ENCODE data around the gene TSGA10IP.
A peak's percentile ranks its signal among the peaks of the same experiment; 100 is the strongest.
"Not testable (repeated sequence)": the region's sequence is repeated elsewhere in the genome, so short reads cannot be mapped to it uniquely, and the experiment has no call there.

The TSGA10IP gene

GRCh38 chr11:65947603-65948125 is 2.4 kb downstream of the TSGA10IP start:
- DNase-seq: no peak

- DNase-seq: not testable (repeated sequence)
Observed at GRCh38 chr11:65950711-65951110, 5.4 kb downstream of the TSGA10IP start.

GRCh38 chr11:65951641-65952040 is 6.4 kb downstream of the TSGA10IP start:
- DNase-seq: not testable (repeated sequence)

GRCh38 chr11:65952052-65952521 is 6.8 kb downstream of the TSGA10IP start:
- no peak for DNase-seq

DNA sequence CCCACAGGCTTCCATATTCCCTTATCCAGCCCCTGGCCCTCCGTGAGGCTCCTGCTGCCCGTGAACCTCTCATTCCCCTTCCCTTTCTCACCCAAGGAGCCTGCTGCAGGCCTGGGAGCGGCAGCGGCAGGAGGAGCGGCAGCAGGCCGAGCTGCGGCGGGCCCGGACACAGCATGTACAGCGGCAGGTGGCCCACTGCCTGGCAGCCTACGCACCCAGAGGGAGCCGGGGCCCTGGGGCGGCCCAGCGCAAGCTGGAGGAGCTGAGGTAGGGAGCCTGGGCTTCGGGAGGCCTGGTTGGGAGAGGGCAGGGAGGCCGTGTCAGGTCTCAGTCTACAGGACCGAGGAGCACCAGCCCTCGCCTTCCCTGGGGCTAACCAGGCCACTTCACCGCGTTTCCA is 8.2 kb downstream of the TSGA10IP start:
- no peak for DNase-seq

DNA sequence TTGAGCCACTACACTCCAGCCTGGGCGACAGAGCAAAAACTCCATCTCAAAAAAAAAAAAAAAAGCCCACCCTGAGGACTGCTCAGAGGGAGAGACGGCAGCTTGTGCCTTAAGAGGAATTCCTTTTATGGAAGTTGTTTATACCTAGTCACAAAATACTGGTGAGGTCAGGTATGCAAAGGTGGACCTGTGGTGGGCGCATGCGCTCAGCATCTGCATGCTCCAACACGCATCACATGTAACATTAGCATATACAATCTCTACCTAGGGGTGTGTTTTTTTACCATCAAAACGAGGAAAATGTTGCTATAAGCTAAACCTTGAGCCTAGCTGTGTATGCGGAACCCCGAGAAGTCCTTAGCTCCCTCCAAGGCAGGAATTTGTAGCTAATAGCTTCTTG is 9.5 kb downstream of the TSGA10IP start:
- no peak for DNase-seq

DNA sequence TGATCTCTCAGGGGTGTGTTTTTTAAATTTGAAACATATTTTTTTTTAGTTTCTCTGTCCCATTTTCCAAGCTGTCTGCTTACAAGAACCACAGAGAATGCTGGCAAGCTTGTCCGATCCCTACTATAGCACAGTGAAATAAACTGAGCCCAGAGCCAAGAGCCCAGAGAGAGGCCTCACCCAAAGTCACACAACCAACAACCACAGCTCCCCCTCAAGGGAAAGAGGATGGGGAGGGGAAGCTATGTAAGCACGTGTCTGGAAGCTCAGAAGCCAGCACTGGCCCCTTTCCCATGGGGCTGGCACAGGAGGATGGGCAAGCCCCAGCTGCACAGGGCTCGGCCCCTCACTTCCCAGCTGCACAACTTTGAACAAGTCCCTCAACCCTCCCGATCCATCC is 13.0 kb downstream of the TSGA10IP start:
- DNase-seq: no peak

DNA sequence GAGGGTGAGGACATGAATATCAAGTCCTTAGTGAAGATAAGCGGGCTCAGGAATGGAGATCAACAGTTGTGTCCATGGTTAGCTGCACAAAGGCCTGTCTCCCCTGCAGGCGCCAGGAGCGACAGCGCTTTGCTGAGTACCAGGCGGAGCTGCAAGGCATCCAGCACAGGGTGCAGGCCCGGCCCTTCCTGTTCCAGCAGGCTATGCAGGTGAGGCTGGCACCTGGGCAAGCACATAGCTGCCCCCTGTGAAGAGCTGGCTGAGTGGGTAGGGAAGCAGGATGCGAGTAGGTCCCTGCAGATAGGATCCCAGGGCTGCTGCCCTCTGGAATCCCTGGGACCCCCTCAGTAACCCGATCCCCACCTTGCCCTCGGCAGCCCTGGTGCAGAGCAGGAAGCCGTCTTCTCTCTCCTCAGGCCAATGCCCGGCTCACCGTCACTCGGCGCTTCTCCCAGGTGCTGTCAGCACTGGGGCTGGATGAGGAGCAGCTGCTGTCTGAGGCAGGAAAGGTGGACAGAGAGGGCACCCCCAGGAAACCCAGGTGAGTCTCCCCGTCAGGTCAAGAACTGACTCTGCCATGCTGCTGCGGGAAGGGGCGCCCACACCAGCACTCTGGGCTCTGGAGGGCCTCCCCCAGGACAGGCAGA is 13.6 kb downstream of the TSGA10IP start:
- no peak for DNase-seq

GRCh38 chr11:65960824-65961266 is 15.6 kb downstream of the TSGA10IP start:
- no peak for DNase-seq

DNA sequence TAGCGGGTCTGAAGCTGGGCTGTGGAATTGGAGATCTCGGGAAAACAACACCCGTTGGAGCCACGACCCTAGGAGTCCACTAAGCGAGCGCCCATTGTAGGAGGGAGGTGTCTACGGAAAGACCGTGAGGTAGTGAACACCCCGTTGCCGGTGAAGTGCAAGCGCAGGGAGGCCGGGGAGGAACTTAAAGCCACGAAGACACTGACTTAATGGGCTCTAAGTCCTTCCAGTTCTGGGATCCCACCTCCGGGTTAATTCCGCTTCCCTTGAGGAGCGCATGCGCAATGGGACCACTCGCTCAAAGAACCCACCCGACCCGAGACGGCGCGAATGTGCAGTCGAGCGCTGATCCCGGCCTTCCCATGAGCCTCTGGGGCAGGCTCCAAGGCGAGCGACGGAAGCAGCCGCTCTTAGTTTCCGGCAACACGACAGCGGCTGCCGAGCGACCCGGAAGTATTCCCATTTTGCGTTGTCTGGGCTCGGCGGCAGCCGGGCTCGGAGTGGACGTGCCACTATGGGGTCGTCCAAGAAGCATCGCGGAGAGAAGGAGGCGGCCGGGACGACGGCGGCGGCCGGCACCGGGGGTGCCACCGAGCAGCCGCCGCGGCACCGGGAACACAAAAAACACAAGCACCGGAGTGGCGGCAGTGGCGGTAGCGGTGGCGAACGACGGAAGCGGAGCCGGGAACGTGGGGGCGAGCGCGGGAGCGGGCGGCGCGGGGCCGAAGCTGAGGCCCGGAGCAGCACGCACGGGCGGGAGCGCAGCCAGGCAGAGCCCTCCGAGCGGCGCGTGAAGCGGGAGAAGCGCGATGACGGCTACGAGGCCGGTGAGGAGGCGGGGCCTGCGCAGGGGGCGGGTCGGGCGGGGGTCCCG is 16.2 kb downstream of the TSGA10IP start, which contains the start of gene SART1:
TSS of gene SART1 (plus strand) at position 468 of the 874 bp plus-strand sequence. CDS start at position 515, 47 bp downstream.
- peak; percentile 95 to 96 for DNase-seq

DNA sequence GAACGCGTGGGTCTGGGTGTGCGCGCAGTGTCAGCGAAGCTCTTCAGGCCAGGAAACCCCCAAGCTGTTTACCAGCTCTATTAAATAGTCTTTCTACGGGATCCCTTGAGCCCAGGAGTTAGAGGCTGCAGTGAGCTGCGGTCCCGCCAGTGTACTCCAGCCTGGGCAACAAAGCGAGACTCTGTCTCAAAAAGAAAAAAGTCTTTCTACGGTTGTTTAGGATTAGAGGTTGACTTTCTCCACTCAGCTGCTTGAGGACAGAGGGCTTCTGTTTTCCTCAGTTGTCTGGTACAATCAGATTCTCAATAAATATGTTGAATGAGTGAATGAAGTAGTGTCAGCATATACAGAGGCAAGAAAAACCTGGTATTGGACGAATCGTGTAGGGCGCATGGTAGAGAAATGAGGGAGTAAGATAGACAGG is 16.9 kb downstream of the TSGA10IP start:
- DNase-seq: no peak

GRCh38 chr11:65964906-65965305 is 19.6 kb downstream of the TSGA10IP start:
- no peak for DNase-seq

DNA sequence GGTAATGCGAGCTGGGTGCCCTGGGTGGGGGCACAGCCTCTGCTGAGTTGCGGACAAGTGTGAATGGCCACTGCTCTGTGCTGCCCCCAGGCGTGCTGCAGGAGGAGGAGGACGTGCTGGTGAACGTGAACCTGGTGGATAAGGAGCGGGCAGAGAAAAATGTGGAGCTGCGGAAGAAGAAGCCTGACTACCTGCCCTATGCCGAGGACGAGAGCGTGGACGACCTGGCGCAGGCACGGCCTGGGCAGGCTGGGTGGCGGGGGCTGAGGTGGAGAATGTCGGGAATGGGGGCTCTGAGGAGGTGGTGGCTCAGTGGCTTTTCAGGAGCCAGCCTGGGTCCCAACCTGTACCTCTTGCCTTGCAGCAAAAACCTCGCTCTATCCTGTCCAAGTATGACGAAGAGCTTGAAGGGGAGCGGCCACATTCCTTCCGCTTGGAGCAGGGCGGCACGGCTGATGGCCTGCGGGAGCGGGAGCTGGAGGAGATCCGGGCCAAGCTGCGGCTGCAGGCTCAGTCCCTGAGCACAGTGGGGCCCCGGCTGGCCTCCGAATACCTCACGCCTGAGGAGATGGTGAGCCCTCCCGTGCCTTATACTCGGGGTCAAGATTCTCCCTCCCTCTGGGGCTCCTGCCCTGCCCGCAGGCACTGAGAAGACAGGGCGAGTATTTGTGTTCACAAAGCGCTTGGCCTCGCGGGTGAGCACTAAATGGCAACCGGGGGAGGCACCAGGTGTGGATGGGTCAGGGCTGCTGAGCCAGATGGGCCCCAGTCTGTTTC is 20.9 kb downstream of the TSGA10IP start:
- no peak for DNase-seq

DNA sequence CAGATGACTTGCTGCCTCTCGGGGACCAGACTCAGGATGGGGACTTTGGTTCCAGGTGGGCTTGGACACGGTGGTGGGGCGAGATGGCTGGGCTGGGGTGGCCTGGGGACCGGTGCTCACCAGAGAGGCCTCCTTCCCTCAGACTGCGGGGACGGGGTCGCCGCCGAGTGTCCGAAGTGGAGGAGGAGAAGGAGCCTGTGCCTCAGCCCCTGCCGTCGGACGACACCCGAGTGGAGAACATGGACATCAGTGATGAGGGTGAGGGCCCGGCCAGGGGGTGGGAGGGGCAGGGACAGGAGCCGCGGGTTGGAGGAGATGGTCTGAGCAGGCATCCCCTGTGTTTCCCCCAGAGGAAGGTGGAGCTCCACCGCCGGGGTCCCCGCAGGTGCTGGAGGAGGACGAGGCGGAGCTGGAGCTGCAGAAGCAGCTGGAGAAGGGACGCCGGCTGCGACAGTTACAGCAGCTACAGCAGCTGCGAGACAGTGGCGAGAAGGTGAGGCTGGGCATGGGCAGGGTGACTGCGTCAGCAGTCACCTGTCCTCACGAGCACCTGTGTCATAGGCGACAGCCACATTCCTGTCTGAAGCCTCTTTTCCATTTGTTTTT is 22.2 kb downstream of the TSGA10IP start:
- no peak for DNase-seq

GRCh38 chr11:65968600-65969482 is 23.6 kb downstream of the TSGA10IP start:
- DNase-seq: no peak

DNA sequence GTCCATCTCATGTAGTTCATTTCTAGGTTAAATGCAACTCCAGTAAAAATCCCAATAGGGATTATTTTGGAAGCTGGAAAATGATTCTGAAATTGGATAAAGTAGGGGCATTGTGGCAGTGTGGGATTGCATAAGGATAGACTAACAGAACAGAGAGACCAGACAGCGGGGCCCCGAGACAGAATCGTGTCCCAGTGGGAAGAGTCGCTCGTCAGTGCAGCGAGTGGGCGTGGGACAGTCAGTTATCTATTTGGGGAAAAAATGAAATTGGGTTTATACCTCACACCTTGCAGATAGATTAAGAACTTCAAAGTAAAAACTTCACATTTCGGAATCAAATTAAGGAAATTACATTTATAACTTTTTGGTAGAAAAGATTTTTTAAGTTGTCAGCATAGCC is 26.8 kb downstream of the TSGA10IP start:
- no peak for DNase-seq

- DNase-seq: no peak
Observed at GRCh38 chr11:65973439-65974110, 28.3 kb downstream of the TSGA10IP start.

DNA sequence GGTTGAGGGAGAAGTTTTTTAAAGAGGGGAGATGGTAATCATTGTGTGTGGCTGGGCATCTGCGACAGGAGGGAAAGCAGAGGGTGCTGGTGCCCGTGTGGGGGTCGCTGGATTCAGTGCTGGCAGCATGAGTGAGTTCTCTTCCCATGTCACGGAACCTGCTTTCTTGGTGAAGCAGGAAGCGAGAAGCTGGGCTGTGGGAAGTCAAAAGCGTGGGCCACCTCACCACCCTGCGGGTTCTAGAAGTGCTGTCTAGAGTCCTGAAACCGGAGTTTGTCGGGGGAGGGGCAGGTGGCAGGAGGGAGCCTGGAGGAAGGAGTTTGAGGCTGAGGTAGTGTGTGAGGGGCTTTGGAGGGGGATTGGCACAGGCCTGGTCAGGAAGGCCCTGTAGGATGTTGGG is 30.5 kb downstream of the TSGA10IP start:
- no peak for DNase-seq

DNA sequence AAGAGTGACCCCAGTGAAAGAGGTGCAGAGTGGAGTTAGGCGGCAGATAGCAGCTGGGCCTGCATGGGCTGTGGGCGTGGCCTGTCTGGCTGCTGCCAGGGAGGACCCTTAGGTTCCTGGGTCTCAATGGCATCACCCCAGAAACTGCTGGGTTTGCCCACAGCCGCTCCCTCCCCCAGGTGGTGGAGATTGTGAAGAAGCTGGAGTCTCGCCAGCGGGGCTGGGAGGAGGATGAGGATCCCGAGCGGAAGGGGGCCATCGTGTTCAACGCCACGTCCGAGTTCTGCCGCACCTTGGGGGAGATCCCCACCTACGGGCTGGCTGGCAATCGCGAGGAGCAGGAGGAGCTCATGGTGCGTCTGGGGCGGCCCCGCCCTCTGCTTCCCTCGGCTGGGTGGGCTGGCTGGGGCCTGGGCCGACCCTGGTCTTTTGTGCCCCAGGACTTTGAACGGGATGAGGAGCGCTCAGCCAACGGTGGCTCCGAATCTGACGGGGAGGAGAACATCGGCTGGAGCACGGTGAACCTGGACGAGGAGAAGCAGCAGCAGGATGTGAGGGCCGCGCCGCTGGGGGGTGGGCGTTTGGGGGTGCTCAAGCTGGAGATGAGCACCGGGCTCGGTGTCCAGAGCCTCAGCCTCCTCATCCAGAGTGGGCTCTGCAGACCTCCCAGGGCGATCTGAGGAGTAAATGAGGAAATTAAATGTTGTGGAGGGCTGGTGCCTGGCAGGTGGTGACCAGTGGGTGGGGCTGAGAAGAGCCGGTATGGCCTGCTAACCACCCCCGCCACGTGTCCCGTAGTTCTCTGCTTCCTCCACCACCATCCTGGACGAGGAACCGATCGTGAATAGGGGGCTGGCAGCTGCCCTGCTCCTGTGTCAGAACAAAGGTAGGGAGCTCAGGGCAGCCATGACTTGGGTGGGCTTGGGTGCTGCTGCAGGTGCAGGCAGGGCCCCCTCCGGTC is 31.2 kb downstream of the TSGA10IP start:
- DNase-seq: no peak

Data from stimulated activated CD4-positive, alpha-beta T cell treated with anti-CD3 and anti-CD28 coated beads, Interleukin-2, amount 100 ng/mL, for 24 hours (primary cell).